ENCODE data around the gene MRGPRD.
"Not testable (repeated sequence)": the region's sequence is repeated elsewhere in the genome, so short reads cannot be mapped to it uniquely, and the experiment has no call there.

The MRGPRD gene

DNA sequence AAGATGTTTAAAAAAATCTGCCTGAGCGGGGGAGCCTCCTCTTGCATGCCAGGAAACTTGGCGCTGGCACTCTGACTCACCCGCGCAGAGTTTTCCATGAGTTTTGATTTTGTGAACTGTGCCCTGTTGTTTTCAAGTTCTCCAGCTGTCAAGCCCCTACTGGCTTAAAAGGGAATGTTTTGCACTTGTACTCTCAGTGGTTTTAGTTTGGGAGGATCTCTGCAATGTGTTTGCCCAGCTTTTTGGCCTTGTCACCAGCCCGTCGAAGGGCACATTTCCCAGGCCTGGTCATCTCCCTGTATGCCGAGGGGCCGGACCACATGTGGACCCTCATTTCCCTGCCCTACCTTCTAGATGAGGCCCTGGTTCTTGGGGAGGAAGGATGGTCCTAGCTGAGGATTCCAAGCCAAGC lies 20.1 kb upstream of the MRGPRD start:
- Mint-ChIP-seq H3K4me3 (no peak overlapping the region), H3K9me3 (no peaks in the 10 kb centered on the region), H3K27me3 (peaks cover 1% of the 10 kb centered on the region), H3K36me3 (no peaks in the 10 kb centered on the region), H3K4me1 (no peaks in the 10 kb centered on the region), H3K27ac (no peak overlapping the region)

DNA sequence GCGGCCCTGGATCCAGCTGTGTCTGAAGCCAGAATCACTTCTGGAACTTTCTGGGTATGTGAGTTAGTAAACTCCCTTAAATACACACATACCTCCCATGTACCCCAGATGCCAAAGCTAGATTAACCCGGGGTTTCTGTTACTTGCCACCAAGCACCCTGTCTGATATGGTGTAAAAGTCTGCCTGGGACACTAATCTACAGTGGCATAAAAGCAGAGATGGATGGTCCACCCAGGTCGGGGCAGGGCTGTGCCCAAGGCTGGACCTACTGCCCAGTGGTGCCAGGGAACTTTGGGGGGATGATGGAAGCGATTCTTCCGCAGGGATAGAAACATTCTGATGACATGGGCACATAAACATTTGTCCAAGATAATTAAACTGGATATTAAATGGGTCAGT lies 19.6 kb upstream of the MRGPRD start:
- no peaks in the 10 kb centered on the region for H3K9me3 Mint-ChIP-seq
- peaks cover 1% of the 10 kb centered on the region for H3K27me3 Mint-ChIP-seq
- no peak overlapping the region for H3K27ac Mint-ChIP-seq
- H3K4me1 Mint-ChIP-seq: no peaks in the 10 kb centered on the region
- no peaks in the 10 kb centered on the region for H3K36me3 Mint-ChIP-seq
- no peak overlapping the region for H3K4me3 Mint-ChIP-seq

DNA sequence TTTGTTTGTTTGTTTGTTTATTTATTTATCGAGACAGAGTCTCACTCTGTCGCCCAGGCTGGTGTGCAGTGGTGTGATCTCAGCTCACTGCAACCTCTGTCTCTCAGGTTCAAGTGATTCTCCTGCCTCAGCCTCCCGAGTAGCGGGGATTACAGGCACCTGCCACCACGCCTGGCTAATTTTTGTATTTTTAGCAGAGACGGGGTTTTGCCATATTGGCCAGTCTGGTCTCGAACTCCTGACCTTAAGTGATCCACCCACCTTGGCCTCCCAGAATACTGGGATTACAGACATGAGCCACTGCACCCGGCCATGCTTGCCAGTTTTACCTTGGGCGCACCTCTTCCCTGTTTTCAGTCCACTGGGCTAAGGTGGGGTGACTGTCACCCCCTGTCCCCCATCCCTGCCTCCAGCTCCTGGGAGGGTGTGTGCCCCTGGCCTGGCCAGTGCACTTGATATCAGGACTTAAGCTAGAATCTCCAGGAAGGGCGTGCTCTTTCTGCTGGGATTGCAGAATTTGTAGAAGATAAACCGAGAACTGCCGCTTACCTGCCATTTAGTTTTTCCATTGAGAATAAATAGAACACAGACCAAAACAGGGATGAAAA lies 19.1 kb upstream of the MRGPRD start:
- H3K4me3 Mint-ChIP-seq, H3K4me1 Mint-ChIP-seq, H3K36me3 Mint-ChIP-seq, H3K27ac Mint-ChIP-seq, H3K9me3 Mint-ChIP-seq, H3K27me3 Mint-ChIP-seq: not testable (repeated sequence)

DNA sequence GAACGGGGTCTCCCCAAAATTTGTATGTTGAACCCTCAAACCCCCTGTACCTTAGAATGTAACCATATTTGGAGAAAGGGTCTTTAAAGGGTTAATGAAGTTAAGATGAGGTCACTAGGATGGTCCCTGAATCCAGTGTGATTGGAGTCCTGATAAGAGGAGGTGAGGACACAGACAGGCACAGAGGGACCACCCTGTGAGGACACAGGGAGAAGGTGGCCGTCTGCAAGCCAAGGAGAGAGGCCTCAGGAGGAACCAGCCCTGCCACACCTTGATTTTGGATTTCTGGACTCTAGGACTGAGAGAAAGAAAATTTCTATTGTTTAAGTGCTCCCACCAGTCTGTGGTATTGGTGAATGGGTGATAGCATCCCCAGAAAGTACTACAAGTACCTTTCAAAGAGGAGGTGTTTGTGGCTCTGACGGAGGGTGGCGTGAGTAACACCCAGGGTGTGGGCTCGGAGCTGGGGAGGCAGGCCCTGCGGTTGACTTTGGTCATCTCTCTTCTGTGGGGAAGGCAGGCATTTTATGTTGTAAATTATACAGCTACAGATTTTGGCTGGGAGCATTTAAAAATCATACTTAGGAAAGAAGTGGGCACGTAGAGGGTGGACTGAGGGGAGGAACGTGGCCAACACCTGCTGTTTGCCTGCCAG lies 18.4 kb upstream of the MRGPRD start:
- Mint-ChIP-seq H3K4me1 (no peaks in the 10 kb centered on the region), H3K27me3 (peaks cover 1% of the 10 kb centered on the region), H3K9me3 (no peaks in the 10 kb centered on the region), H3K36me3 (no peaks in the 10 kb centered on the region), H3K4me3 (no peak overlapping the region), H3K27ac (no peak overlapping the region)

DNA sequence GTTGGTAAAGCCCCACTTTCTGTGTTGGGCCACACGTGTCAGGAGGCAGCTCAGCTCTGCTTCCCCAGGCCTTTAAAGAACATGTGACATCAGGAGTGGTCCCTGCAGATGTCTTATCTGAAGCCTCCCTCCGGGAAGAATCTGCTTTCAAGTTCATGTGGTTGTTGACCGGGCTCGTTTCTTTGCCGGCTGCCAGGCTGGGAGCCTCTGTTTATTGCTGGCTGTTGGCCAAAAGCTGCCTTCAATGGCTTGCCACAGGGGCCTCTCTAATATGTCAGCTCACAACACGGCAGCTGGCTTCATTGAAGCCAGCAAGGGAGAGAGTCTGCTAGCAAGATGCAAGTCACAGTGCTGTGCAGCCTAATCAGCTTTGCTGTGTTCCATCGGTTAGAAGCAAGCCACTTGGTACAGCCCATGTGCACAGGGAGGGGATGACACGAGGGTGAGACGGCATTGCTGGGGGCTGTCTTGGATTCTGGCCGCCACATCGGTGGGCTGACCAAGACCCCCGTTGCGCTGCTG lies 17.7 kb upstream of the MRGPRD start:
- no peak overlapping the region for H3K27ac Mint-ChIP-seq
- no peaks in the 10 kb centered on the region for H3K9me3 Mint-ChIP-seq
- H3K27me3 Mint-ChIP-seq: peaks cover 4% of the 10 kb centered on the region
- no peaks in the 10 kb centered on the region for H3K4me1 Mint-ChIP-seq
- H3K36me3 Mint-ChIP-seq: no peaks in the 10 kb centered on the region
- no peak overlapping the region for H3K4me3 Mint-ChIP-seq

DNA sequence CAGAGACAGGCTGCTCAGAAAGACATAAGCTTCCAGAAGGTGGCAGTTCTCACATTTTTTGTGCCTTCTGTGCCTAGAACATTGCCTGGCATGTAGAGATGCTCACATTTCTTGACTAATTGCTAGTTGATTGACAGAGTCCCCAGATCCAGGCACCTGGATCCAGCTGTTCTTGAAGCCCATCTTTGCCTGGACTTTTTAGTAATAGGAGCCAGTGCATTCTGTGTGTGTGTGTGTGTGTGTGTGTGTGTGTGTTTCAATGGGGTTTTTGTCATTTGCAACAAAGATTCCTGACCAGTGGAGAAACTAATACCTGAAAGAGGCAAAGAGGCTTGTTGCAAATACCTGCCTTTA lies 17.2 kb upstream of the MRGPRD start:
- Mint-ChIP-seq H3K27ac (peak overlapping the region; percentile 36), H3K4me3 (no peak overlapping the region), H3K27me3 (peaks cover 4% of the 10 kb centered on the region), H3K4me1 (no peaks in the 10 kb centered on the region), H3K9me3 (no peaks in the 10 kb centered on the region), H3K36me3 (no peaks in the 10 kb centered on the region)

DNA sequence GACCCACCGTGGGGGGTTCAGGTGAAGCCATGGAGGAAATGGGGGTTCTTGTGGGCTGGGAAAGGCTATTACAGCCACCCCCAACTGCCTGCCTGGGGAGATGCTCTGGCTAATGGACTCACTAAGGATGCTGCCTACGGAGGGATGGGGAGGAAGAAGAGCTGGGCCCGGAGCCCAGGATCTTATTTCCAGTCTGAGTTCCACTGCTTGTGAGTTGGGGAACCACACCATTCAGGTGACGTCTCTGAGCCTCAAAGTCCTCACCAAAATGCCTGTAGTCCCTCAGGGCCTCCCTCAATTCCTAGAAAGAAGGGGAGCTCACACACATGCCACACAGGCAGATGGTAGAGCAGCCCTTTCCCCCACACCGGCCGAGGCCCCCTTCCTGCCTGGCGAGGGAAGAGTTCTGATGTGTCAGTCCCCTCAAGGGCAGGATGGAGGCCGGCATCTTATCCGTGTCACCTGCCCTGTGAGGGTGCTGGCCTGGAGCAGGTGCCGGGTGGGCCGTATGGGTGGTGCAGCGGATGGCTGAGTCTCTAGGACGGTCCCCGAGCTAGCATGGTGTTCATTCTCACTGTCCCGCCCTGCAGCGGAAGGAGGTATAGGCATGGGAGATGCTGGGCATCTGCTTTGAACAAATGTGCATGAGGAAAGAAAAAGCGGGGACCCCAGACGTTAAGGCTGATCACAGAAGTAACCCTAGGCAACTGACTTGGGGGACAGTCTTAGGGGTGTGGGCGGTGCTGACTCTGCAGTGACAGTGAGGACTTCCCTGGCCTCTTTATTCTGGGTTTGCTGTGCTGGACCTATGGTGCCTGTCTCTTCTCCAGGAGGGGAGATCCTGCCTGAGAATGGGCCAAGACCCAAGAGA lies 16.6 kb upstream of the MRGPRD start:
- peaks cover 4% of the 10 kb centered on the region for H3K27me3 Mint-ChIP-seq
- no peak overlapping the region for H3K27ac Mint-ChIP-seq
- H3K4me3 Mint-ChIP-seq: no peak overlapping the region
- H3K9me3 Mint-ChIP-seq: no peaks in the 10 kb centered on the region
- no peaks in the 10 kb centered on the region for H3K4me1 Mint-ChIP-seq
- no peaks in the 10 kb centered on the region for H3K36me3 Mint-ChIP-seq

DNA sequence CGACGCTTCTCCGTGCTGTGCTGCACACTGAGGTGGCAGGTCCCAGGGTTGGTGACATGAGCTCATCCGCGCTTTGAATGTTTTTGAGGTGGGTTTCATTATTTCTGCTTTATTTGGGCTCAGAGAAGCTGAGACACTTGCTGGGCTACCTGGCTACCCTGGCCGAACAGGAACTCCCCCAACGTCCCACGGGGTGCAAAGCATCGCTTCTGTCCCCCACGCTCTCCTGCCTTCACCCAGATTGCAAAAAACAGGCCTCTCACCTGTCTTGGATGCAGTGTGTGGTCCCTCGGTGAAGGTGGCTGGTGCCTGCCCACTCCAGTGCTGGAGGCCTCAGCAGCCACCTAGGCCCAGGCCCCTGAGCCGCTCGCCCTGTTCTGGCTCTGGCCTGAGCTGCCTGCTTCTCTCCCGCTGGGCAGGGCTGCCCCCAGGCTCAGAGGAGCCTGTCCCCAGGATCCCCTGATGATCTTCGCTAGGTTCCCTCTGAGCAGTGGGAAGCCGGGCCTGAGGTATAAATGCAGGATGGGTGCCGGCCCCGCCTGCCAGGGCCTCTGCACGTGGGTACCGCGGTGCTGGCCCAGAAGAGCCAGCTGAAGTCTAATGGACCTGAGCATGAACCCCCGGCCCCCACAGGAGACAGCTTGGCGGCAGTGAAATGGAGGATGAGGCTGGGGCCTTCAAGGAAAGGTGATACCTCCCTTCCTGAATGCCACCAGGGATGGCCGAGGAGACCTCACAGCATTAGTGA lies 15.8 kb upstream of the MRGPRD start:
- no peaks in the 10 kb centered on the region for H3K36me3 Mint-ChIP-seq
- no peak overlapping the region for H3K27ac Mint-ChIP-seq
- no peak overlapping the region for H3K4me3 Mint-ChIP-seq
- H3K27me3 Mint-ChIP-seq: peaks cover 10% of the 10 kb centered on the region
- H3K4me1 Mint-ChIP-seq: no peaks in the 10 kb centered on the region
- no peaks in the 10 kb centered on the region for H3K9me3 Mint-ChIP-seq

DNA sequence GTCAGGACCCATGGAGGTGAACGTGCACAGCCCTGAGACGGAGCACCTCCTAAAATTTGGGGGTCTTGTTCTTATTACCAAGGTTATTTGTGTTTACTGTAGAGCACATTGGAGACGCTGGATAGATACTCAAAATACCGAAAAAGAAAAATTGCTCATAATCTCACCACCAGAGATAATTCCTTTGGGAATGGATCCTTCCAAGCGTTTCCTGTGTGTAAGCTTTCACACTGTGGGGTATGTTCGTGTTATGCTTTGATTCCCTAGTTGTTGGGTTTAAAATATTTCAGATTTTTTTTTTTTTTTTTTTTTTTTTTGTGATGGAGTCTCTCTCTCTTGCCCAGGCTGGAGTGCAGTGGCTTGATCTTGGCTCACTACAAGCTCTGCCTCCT lies 14.1 kb upstream of the MRGPRD start:
- H3K4me3 Mint-ChIP-seq: no peak overlapping the region
- H3K4me1 Mint-ChIP-seq: no peaks in the 10 kb centered on the region
- H3K36me3 Mint-ChIP-seq: no peaks in the 10 kb centered on the region
- H3K27me3 Mint-ChIP-seq: peaks cover 12% of the 10 kb centered on the region
- no peak overlapping the region for H3K27ac Mint-ChIP-seq
- no peaks in the 10 kb centered on the region for H3K9me3 Mint-ChIP-seq

DNA sequence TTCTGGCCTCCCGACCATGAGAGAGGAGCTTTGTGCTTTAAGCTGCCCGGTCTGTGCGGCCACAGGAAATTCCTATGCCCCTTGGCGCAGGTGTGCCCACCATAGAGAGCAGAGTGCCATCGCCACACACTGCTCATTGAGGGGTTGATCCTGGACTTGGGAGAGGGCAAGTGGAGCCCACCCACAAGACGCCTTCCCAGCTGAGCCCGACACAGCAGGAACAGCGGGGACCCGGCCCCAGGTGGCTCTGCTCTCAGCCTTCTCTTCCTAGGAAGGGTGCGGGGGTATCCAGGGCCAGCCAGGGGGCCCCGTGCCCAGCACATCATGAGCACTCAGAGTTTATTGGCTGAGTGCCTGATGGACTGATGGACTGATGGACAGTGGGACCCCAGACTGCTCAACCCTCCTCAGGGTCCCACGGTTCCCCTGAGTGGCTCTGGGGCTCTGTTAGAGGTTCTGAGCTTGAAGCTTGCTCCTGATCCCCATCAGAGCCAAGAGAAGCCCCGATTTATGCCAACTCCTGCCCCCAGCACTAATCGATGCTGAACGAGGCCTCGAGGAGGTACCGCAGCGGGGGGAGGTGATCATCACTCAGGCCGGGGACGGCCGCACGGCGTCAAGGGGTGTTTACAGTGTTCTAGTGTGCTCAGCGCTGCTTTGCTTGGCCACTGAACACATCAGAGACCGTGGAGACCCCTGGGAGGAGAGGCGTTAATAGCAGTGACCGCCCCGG lies 13.5 kb upstream of the MRGPRD start:
- no peak overlapping the region for H3K27ac Mint-ChIP-seq
- peaks cover 12% of the 10 kb centered on the region for H3K27me3 Mint-ChIP-seq
- H3K4me1 Mint-ChIP-seq: no peaks in the 10 kb centered on the region
- H3K4me3 Mint-ChIP-seq: no peak overlapping the region
- no peaks in the 10 kb centered on the region for H3K36me3 Mint-ChIP-seq
- no peaks in the 10 kb centered on the region for H3K9me3 Mint-ChIP-seq

DNA sequence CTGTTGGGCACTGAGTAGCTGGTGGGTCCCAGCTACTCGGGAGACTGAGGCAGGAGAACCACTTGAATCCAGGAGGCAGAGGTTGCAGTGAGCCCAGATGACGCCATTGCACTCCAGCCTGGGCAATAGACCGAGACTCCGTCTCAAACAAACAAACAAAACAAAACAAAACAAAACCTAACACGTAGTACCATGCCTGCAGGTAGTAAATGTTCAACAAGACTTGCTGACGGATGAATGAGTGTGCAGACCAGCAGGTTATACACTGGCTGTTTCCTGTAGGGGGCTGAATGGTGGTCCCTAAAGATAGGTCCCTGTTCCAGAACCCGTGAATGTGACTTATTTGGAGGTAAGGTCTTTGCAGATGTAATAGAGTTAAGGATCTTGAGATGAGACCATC lies 12.8 kb upstream of the MRGPRD start:
- no peaks in the 10 kb centered on the region for H3K9me3 Mint-ChIP-seq
- H3K27me3 Mint-ChIP-seq: peaks cover 12% of the 10 kb centered on the region
- H3K27ac Mint-ChIP-seq: no peak overlapping the region
- H3K36me3 Mint-ChIP-seq: no peaks in the 10 kb centered on the region
- H3K4me1 Mint-ChIP-seq: no peaks in the 10 kb centered on the region
- H3K4me3 Mint-ChIP-seq: no peak overlapping the region

DNA sequence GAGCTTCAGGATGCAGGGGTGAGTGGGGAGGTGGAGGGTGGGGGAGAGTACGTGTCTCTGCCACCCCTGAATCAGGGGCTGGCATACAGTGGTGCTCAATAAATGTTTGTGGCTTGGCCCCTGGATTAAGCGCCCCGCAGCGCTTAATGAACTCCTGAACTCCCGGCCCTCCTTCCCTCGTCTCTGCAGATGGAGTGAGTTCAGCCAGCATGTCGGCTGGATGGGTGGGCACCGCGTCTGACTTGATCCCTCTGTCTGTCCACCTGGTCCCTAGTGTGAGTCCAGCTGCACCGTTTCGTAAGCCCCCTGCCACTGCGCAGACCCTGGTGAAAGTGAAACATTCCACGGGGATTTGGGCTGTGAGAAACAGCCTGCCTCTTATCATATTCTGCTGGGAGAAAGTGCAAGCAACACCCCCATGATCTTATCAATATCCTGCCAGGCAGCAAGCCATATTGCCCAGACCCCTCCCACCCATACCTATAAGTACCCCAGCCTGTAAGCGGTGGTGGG lies 12.0 kb upstream of the MRGPRD start:
- Mint-ChIP-seq H3K4me1 (no peaks in the 10 kb centered on the region), H3K9me3 (no peaks in the 10 kb centered on the region), H3K27ac (no peak overlapping the region), H3K4me3 (no peak overlapping the region), H3K36me3 (no peaks in the 10 kb centered on the region), H3K27me3 (peaks cover 12% of the 10 kb centered on the region)

DNA sequence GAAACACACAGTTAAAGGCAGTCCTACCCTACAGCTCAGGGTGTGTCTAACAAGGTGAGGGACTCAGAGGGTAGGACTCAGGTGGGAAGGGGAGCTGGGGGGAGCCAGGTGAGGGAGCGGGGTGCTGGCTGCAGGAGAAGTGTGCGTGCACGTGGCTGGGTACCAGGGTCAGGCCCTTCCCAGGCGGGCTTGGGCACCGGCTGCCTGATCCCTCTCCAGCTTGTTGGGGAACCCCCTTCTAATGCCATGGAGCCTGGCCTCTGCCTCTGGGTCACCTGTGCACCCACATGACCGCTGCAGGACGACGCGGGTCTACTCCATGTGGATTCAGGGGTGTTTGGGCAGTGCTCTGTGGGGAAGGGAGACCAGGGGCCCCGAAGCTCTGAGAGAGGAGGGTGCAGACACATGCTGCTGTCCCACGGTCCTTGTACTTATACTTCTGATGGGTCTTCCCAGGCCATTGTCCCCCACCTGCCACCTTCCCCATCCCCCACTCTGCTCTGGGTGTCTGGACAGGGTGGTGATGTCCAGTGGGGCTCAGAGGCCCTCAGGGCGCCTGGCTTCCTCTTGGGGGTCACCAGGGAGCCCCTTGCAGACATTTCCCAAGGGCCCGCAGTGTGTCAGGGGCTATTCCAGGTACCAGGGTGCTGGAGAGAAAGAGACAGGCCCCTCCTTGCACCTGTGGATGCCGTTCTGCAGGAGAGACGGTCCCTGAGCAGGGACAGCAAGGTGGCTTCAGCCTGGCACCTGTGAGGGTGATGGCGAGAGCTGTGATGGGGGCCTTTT lies 10.4 kb upstream of the MRGPRD start:
- H3K27me3 Mint-ChIP-seq: peaks cover 17% of the 10 kb centered on the region
- H3K4me3 Mint-ChIP-seq: no peak overlapping the region
- H3K36me3 Mint-ChIP-seq: peaks cover 5% of the 10 kb centered on the region
- H3K9me3 Mint-ChIP-seq: peaks cover 12% of the 10 kb centered on the region
- no peak overlapping the region for H3K27ac Mint-ChIP-seq
- H3K4me1 Mint-ChIP-seq: no peaks in the 10 kb centered on the region

DNA sequence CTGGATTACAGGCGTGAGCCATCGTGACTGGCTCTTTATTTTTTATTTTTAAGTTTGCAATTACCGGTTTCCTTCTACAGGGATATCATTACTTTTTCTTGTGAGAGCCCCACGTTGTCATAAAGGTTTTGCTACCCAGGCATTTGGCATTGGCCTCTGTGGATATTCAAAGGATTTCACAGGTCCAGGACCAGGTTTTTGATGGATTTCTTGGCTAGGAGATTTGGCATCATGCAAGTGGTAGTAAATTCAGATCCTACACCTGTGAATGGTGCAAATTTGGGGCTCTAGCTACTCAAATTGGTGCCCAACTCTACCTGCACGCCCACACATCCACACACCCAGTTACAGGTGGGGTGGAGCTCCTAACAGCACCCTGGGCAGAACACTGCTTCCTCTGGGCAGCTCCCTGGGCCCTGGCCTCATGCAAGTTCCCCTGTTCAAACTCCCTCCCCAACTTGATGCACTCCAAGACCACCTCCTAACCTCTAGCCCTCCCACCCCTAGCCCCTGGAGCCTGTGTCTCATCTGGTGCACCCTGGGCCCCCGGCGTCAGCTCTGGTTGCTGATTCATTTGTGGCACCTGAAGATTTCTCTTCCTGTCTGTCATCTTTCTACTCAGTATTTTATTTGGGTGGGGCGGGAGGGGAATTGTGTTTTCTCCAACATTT lies 9.3 kb upstream of the MRGPRD start:
- Mint-ChIP-seq H3K27ac (no peak overlapping the region), H3K36me3 (peaks cover 5% of the 10 kb centered on the region), H3K9me3 (peaks cover 12% of the 10 kb centered on the region), H3K4me1 (no peaks in the 10 kb centered on the region), H3K27me3 (peaks cover 17% of the 10 kb centered on the region), H3K4me3 (no peak overlapping the region)
